Neural crest cell (in vitro differentiated cells): ENCODE measurements around the gene LPCAT3. TPM values are rescaled to one million over a fixed set of nuclear protein-coding genes. Genes with fewer than 3 reads are reported as not detected.

Experiments used
- DNase-seq: peaks from one replicate; pipeline ENCODE4 v3.0.0; 2021; ENCODE audit warnings: low read depth, mixed read lengths, low spot score
- H3K27ac Mint-ChIP-seq: one replicate; pipeline ENCODE4 v1.8.0; 2021; ENCODE audit warnings: mild to moderate bottlenecking, mixed read lengths; ENCODE audit not compliant: unreplicated experiment
- H3K27me3 Mint-ChIP-seq: 2 replicates; pipeline ENCODE4 v1.8.0; 2021; ENCODE audit warnings: low read depth, mild to moderate bottlenecking, mixed read lengths
- H3K36me3 Mint-ChIP-seq: 2 replicates; pipeline ENCODE4 v1.8.0; 2021; ENCODE audit warnings: low read depth, mild to moderate bottlenecking, mixed read lengths
- H3K4me1 Mint-ChIP-seq: 2 replicates; pipeline ENCODE4 v1.8.0; 2021; ENCODE audit warnings: mixed read lengths
- H3K4me3 Mint-ChIP-seq: one replicate; pipeline ENCODE4 v1.8.0; 2021; ENCODE audit warnings: mild to moderate bottlenecking, mixed read lengths
- H3K9me3 Mint-ChIP-seq: 2 replicates; pipeline ENCODE4 v1.8.0; 2021; ENCODE audit warnings: mixed read lengths
- total RNA-seq: library from RNA; stranded (reverse); gene quantifications from 2 replicates; pipeline ENCODE4 v1.2.1, GENCODE V29; 2021
- TF ChIP-seq, protein P1 (sequence below): fragments of 200-600 bp; sonication (generic); conservative IDR thresholded peaks from 2 replicates; pipeline ENCODE4 v1.5.0; 2021; ENCODE audit warnings: antibody characterized with exemption, mild to moderate bottlenecking

Gene LPCAT3
- total RNA-seq, 1 donor from 2014 or later, result 32.8 TPM

DNA sequence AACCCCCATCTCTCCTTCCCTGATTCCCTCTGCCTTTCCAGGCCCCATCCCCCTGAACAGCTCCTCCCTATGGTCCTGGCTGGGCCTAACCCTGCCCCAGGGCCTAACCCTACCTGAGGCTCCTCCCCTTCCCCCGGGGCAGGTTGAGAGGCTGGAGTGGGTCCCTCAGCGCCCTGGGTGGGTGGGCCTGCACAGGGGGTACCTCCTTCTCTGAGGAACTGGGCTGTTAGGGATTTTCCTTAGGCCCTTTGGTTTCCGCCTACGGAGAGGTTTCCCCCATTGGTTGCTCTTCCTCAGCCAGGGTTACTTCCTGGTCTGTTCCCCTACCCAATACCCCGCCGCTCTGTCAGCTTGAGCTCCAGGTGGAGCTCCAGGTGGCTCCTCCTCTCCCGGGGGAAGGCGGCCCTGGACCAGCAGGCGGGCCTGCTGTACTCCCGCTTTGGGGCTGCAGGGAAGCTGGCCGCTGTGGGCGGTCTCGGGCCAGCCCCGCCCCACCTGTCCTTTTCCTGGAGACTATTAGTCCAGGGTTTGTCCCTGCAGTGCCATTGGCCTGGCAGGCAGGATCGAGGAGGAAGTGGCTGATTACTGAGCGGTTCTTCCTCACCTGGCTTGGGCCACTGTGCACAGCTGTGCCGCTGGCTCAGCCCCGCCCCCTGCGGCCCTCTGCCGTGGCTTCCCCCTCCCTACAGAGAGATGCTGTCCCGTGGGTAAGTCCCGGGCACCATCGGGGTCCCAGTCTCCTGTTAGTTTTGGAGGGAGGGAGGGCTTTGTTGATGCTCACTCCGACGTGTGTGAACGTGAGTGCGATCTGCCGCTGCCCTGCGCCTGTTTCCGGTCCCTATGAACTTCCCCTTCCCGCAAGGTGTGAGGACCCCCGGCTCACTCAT is 72.0 kb downstream of the LPCAT3 start:
- no peak for DNase-seq
- TF ChIP-seq, protein P1, sequence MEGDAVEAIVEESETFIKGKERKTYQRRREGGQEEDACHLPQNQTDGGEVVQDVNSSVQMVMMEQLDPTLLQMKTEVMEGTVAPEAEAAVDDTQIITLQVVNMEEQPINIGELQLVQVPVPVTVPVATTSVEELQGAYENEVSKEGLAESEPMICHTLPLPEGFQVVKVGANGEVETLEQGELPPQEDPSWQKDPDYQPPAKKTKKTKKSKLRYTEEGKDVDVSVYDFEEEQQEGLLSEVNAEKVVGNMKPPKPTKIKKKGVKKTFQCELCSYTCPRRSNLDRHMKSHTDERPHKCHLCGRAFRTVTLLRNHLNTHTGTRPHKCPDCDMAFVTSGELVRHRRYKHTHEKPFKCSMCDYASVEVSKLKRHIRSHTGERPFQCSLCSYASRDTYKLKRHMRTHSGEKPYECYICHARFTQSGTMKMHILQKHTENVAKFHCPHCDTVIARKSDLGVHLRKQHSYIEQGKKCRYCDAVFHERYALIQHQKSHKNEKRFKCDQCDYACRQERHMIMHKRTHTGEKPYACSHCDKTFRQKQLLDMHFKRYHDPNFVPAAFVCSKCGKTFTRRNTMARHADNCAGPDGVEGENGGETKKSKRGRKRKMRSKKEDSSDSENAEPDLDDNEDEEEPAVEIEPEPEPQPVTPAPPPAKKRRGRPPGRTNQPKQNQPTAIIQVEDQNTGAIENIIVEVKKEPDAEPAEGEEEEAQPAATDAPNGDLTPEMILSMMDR, result no peak
- Mint-ChIP-seq H3K9me3 (no peaks in the 10 kb centered on the region), H3K36me3 (peaks cover 4% of the 10 kb centered on the region), H3K4me1 (peaks cover 47% of the 10 kb centered on the region), H3K27ac (no peak overlapping the region), H3K4me3 (peak overlapping the region; percentile 92), H3K27me3 (peaks cover 22% of the 10 kb centered on the region)

DNA sequence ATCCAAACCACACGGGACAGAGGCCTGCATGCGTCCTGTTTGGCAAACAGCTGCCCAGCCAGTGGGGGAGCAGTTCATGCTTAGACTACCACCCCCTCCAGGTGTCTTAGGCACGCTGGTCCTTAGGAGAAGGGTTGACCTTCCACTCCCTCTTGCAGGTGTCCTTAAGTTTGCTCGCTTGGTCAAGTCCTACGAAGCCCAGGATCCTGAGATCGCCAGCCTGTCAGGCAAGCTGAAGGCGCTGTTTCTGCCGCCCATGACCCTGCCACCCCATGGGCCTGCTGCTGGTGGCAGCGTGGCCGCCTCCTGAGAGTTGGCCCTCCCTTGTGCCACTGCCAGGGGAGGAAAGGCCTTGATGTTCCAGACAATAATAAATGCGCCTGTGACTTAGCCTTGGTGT is 72.7 kb downstream of the LPCAT3 start:
- Mint-ChIP-seq H3K36me3 (peaks cover 5% of the 10 kb centered on the region), H3K9me3 (no peaks in the 10 kb centered on the region), H3K27ac (no peak overlapping the region), H3K4me3 (peak overlapping the region; percentile 92), H3K4me1 (peaks cover 47% of the 10 kb centered on the region), H3K27me3 (peaks cover 24% of the 10 kb centered on the region)
- TF ChIP-seq, protein P1, result no peak
- DNase-seq, result no peak

DNA sequence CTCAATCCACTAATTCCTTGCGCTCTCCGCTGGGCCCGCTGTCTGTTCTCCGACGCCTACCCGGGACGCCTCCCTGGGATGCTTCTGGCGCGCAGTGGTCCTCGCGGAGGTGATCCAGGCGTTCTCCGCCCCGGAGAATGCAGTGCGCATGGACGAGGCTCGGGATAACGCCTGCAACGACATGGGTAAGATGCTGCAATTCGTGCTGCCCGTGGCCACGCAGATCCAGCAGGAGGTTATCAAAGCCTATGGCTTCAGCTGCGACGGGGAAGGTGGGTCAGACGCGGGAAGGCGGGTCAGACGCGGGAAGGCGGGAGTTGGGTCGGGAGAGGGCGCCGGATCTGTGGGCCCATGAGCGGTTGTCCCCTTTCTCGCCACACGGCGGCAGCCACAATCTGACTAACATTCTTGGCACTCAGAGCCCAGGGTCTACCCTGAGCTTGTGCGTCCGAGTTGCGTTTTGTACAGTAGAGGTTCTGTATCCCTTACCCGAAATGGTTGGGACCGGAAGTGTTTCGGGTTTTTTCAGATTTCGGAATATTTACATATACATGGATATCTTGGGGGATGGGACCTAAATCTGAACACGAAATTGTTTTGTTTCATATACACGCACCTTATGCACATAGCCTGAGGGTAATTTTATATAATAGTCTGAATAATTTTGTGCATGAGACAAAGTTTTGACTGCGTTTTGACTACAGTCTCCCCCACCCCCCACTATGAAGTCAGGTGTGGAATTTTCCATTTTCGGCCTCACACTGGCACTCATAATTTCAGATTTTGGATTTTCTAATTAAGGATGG is 73.7 kb downstream of the LPCAT3 start:
- TF ChIP-seq, protein P1, result peak; percentile 98
- peak overlapping the region; percentile 96 for H3K27ac Mint-ChIP-seq
- H3K4me3 Mint-ChIP-seq, result peak overlapping the region; percentile 92
- peaks cover 47% of the 10 kb centered on the region for H3K4me1 Mint-ChIP-seq
- no peaks in the 10 kb centered on the region for H3K9me3 Mint-ChIP-seq
- H3K27me3 Mint-ChIP-seq, result peaks cover 24% of the 10 kb centered on the region
- DNase-seq, result peak; percentile 84
- H3K36me3 Mint-ChIP-seq, result peaks cover 7% of the 10 kb centered on the region

DNA sequence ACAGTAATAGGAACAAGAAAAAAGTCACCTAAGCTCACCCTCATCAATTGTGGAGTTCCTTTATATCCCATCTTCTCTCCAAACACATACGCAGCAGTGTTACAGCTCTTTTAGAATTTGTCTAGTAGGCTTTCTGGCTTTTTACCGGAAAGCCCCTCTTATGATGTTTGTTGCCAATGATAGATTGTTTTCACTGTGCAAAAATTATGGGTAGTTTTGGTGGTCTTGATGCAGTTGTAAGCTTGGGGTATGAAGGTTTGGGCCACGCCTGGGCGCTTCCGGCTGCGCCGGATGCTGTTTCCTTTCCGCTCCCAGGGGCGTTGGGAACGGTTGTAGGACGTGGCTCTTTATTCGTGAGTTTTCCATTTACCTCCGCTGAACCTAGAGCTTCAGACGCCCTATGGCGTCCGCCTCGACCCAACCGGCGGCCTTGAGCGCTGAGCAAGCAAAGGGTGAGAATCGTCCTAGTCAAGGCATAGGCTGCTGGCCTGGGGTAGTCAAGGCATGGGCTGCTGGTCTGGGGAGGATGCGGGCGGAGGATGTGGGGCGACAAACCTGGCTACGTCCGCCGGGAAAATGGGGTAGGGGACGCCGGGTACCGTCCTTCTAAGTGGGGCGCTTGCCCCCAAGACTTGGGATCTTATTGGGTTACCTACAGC is 74.4 kb downstream of the LPCAT3 start, which contains the start of the genes C12orf57 and RNU7-1:
Gene C12orf57 (plus strand): TSS at position 301 of the 659 bp plus-strand sequence. CDS start 100 bp downstream, at position 401.
Gene RNU7-1 (plus strand): TSS at position 95 of the 659 bp plus-strand sequence.
- Mint-ChIP-seq H3K4me3 (peak within 1 kb of the TSS; percentile 92), H3K36me3 (peaks cover 10% of the 10 kb centered on the region), H3K9me3 (no peaks in the 10 kb centered on the region), H3K27me3 (peaks cover 26% of the 10 kb centered on the region), H3K4me1 (peaks cover 45% of the 10 kb centered on the region), H3K27ac (peak within 1 kb of the TSS; percentile 96)
- TF ChIP-seq, protein P1, result no peak
- DNase-seq, result peak; percentile 63

DNA sequence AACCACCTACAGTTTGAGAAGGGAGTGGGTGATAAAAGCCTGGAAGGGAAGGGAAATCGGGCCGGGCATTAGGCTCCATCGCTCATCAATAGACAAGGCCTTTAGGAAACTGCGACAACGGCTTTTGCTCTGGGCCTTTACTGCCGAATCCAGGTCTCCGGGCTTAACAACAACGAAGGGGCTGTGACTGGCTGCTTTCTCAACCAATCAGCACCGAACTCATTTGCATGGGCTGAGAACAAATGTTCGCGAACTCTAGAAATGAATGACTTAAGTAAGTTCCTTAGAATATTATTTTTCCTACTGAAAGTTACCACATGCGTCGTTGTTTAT is 74.9 kb downstream of the LPCAT3 start:
- peaks cover 10% of the 10 kb centered on the region for H3K36me3 Mint-ChIP-seq
- peak; percentile 67 for DNase-seq
- H3K4me1 Mint-ChIP-seq, result peaks cover 44% of the 10 kb centered on the region
- peak overlapping the region; percentile 96 for H3K27ac Mint-ChIP-seq
- H3K9me3 Mint-ChIP-seq, result no peaks in the 10 kb centered on the region
- TF ChIP-seq, protein P1, result no peak
- H3K4me3 Mint-ChIP-seq, result peak overlapping the region; percentile 92
- H3K27me3 Mint-ChIP-seq, result peaks cover 26% of the 10 kb centered on the region
